ENCODE measurements around the gene CADPS2. TPM values are rescaled to one million over a fixed set of nuclear protein-coding genes. Genes with fewer than 3 reads are reported as not detected.

The CADPS2 gene
- total RNA-seq, 3 donors from 2014 or later (not counting 1 experiment from before 2014, with no cell fraction given), result not detected

- Histone ChIP-seq H3K4me1 (ENCODE audit: control insufficient read depth, insufficient read depth, low read length) (no peaks in the 10 kb centered on the region), H3K27me3 (ENCODE audit: control insufficient read depth, insufficient read depth, low read length) (no peaks in the 10 kb centered on the region), H3K9me3 (ENCODE audit: control insufficient read depth, insufficient read depth, low read length) (peaks cover 8% of the 10 kb centered on the region), H3K4me3 (ENCODE audit: low read length) (no peak overlapping the region), H3K36me3 (ENCODE audit: control insufficient read depth, insufficient read depth, low read length) (no peaks in the 10 kb centered on the region), H3K27ac (ENCODE audit: low read length) (no peak overlapping the region)
- Mint-ChIP-seq H3K9me3 (peaks cover 22 to 24% of the 10 kb centered on the region in 2 donors), H3K4me1 (no peaks in the 10 kb centered on the region), H3K4me3 (no peak overlapping the region), H3K27me3 (ENCODE audit: low read depth in 2 of 2) (no peaks in the 10 kb centered on the region), H3K27ac (no peak overlapping the region), H3K36me3 (no peaks in the 10 kb centered on the region)
- DNase-seq (no peak), ATAC-seq (no peak)
- 56% methylated on average over 2 of the region's 4 CpGs for WGBS (ENCODE audit: insufficient coverage)
- intact Hi-C loops (cut with micrococcal nuclease), result no loop called here
- TF ChIP-seq CTCF (IDR thresholded peaks at IDR 0.05), result no peak
These were observed 211.8 kb downstream of the CADPS2 start for GRCh38 chr7:122674502-122674901.

- peaks cover 22% of the 10 kb centered on the region in 2 donors for H3K9me3 Mint-ChIP-seq
- no peak for TF ChIP-seq CTCF (IDR thresholded peaks at IDR 0.05)
- Histone ChIP-seq H3K36me3 (ENCODE audit: control insufficient read depth, insufficient read depth, low read length) (no peaks in the 10 kb centered on the region), H3K27me3 (ENCODE audit: control insufficient read depth, insufficient read depth, low read length) (no peaks in the 10 kb centered on the region), H3K27ac (ENCODE audit: low read length) (no peak overlapping the region), H3K4me3 (ENCODE audit: low read length) (no peak overlapping the region), H3K9me3 (ENCODE audit: control insufficient read depth, insufficient read depth, low read length) (peaks cover 8% of the 10 kb centered on the region), H3K4me1 (ENCODE audit: control insufficient read depth, insufficient read depth, low read length) (no peaks in the 10 kb centered on the region)
- no peak overlapping the region for H3K27ac Mint-ChIP-seq
- ATAC-seq (no peak), DNase-seq (no peak)
- H3K4me3 Mint-ChIP-seq, result no peak overlapping the region
- no peaks in the 10 kb centered on the region for H3K4me1 Mint-ChIP-seq
- H3K36me3 Mint-ChIP-seq, result no peaks in the 10 kb centered on the region
- 97% methylated on average over 21 of the region's 21 CpGs for WGBS (ENCODE audit: insufficient coverage)
- intact Hi-C loops (cut with micrococcal nuclease), result no loop called here
- H3K27me3 Mint-ChIP-seq (ENCODE audit: low read depth in 2 of 2), result no peaks in the 10 kb centered on the region
These were observed 212.3 kb downstream of the CADPS2 start for GRCh38 chr7:122673951-122674350.

DNA sequence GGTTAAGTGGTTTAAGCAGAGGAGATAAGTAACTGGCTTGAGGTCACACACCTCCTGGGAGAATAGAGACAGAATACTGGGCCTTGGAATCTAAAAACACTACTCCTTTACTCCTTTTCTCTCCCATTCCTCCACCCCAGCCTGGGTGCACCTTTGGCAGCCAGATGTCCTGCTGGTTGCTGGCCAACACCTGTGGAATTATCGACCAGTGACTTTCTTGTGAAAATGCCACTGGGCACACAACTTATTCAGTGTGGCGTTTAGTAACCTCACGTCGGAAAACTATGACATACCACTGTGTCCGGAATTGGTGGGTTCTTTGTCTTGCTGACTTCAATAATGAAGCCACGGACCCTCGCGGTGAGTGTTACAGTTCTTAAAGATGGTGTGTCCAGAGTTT lies 213.7 kb downstream of the CADPS2 start:
- intact Hi-C loops (cut with micrococcal nuclease), result no loop called here
- Histone ChIP-seq H3K4me1 (ENCODE audit: control insufficient read depth, insufficient read depth, low read length) (no peaks in the 10 kb centered on the region), H3K36me3 (ENCODE audit: control insufficient read depth, insufficient read depth, low read length) (no peaks in the 10 kb centered on the region), H3K4me3 (ENCODE audit: low read length) (no peak overlapping the region), H3K27me3 (ENCODE audit: control insufficient read depth, insufficient read depth, low read length) (no peaks in the 10 kb centered on the region), H3K27ac (ENCODE audit: low read length) (no peak overlapping the region), H3K9me3 (ENCODE audit: control insufficient read depth, insufficient read depth, low read length) (peaks cover 8% of the 10 kb centered on the region)
- H3K27ac Mint-ChIP-seq, result no peak overlapping the region
- no peaks in the 10 kb centered on the region for H3K4me1 Mint-ChIP-seq
- TF ChIP-seq CTCF (IDR thresholded peaks at IDR 0.05), result no peak
- DNase-seq (no peak), ATAC-seq (no peak)
- no peaks in the 10 kb centered on the region for H3K36me3 Mint-ChIP-seq
- H3K9me3 Mint-ChIP-seq, result peaks cover 21 to 26% of the 10 kb centered on the region in 2 donors
- H3K4me3 Mint-ChIP-seq, result no peak overlapping the region
- 93% methylated on average over 8 of the region's 8 CpGs for WGBS (ENCODE audit: insufficient coverage)
- H3K27me3 Mint-ChIP-seq (ENCODE audit: low read depth in 2 of 2), result no peaks in the 10 kb centered on the region

DNA sequence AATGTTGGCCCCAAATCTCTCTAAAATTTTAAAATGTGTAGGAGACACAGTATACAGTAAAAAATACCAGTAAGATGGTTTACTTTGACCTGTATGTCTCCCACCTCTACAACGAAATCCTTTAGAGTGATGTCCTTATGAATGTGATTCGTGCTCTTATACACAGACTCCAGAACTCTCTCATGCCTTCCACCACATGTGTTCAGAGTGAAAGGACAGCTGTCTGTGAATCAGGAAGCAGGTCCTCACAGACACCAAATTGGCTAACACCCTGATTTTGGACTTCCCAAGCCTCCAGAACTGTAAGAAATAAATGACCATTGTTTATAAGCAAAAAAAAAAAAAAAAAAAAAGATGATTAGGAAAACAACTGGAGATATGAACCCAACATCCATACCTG lies 222.5 kb downstream of the CADPS2 start:
- intact Hi-C loops (cut with micrococcal nuclease), result no loop called here
- WGBS (ENCODE audit: insufficient coverage), result no CpG with 5 or more reads among the region's 2 CpGs
- Histone ChIP-seq H3K27ac (ENCODE audit: low read length) (no peak overlapping the region), H3K27me3 (ENCODE audit: control insufficient read depth, insufficient read depth, low read length) (no peaks in the 10 kb centered on the region), H3K4me1 (ENCODE audit: control insufficient read depth, insufficient read depth, low read length) (no peaks in the 10 kb centered on the region), H3K9me3 (ENCODE audit: control insufficient read depth, insufficient read depth, low read length) (peaks cover 3% of the 10 kb centered on the region), H3K4me3 (ENCODE audit: low read length) (no peak overlapping the region), H3K36me3 (ENCODE audit: control insufficient read depth, insufficient read depth, low read length) (no peaks in the 10 kb centered on the region)
- no peak for TF ChIP-seq CTCF (IDR thresholded peaks at IDR 0.05)
- DNase-seq, result no peak
- H3K4me3 Mint-ChIP-seq, result no peak overlapping the region
- no peaks in the 10 kb centered on the region for H3K4me1 Mint-ChIP-seq
- H3K27ac Mint-ChIP-seq, result no peak overlapping the region
- ATAC-seq, result no peak
- H3K36me3 Mint-ChIP-seq, result peaks cover 7% of the 10 kb centered on the region
- no peaks in the 10 kb centered on the region for H3K27me3 Mint-ChIP-seq (ENCODE audit: low read depth in 2 of 2)
- peaks cover 14 to 18% of the 10 kb centered on the region in 2 donors for H3K9me3 Mint-ChIP-seq
